SK-N-SH (cell line): ENCODE results near the gene ARPIN.

Experiments
- CTCF ChIP-seq: fragments of 200-600 bp; sonication (generic); IDR thresholded peaks from 2 replicates; pipeline ENCODE4 v1.6.1; 2017; ENCODE audit warnings: antibody characterized with exemption, mild to moderate bottlenecking, moderate library complexity
- FOXM1 ChIP-seq: IDR thresholded peaks from 2 replicates; pipeline ENCODE4 v1.4.0; 2012; ENCODE audit warnings: low read depth, mild to moderate bottlenecking
- MAX ChIP-seq: IDR thresholded peaks from 2 replicates; pipeline ENCODE4 v1.4.0; 2012; ENCODE audit warnings: low read depth
- MXI1 ChIP-seq: IDR thresholded peaks from 2 replicates; pipeline ENCODE4 v1.6.1; 2012; ENCODE audit warnings: mild to moderate bottlenecking, low read depth, low read length, improper control_type of control experiment
- REST ChIP-seq: IDR thresholded peaks from 2 replicates; pipeline ENCODE4 v1.6.1; 2012; ENCODE audit warnings: mild to moderate bottlenecking, low read depth, low read length, moderate library complexity

- no peak for TF ChIP-seq CTCF
- no peak for TF ChIP-seq REST
- no peak for TF ChIP-seq MAX
- TF ChIP-seq FOXM1, result no peak
- TF ChIP-seq MXI1, result no peak
These were observed 56.8 kb downstream of the ARPIN start for GRCh38 chr15:89855948-89856347.
